Effector CD4-positive, alpha-beta T cell (primary cell): ENCODE data around the gene ASB7.

ENCODE experiments used
- DNase-seq: peaks from one replicate; pipeline ENCODE4 v3.0.0-alpha.2; 2020

The ASB7 gene

GRCh38 chr15:100598655-100599054 is 3.7 kb upstream of the ASB7 start:
- no peak for DNase-seq

DNA sequence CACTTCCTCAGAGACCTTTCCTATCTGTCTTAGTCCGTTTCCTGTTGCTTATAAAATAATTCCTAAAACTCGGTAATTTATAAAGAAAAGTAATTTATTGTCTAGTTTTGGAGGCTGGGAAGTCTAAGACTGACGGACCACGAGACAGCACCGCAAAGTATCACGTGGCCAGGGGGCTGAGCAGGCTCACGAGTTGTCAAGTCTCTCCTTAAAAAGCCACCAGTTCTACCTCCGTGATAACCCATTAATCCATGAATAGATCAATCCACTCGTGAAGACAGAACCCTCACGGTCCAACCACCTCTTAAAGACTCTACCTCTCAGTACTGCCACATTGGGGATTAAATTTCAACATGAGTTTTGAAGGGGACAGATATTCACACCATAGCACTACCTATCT is 1.2 kb upstream of the ASB7 start:
- peak; percentile 38 for DNase-seq

- no peak for DNase-seq
Measured at GRCh38 chr15:100601617-100602063, 749 bp upstream of the ASB7 start.

DNA sequence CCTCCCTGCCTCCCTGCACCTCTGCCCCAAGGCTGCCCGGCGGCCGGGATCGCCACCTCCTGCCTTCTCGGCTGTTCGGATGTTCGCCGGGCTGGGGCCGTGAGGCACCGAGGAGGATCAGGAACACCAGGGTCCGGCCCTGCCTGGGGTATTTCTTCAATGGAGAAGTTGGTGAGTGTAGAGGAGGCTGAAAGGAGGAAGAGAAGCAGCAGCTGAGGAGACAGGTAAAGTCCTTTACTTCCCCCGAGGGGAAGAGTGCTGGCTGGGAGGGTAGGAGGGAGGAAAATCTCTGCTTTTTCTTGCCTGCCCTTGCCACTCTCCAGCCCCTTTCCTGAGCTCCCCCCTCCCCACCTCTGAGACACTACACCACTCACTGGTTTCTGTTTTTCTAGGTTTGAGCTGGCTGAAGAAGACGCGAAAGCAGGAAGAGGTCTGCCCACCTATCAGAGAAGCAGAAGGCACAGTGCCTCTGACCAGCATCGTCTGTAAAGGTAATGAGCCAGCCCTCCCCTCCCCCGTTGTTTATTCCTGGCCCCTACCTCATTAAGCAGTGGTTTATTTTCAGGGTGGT is 519 bp downstream of the ASB7 start:
- peak; percentile 19 for DNase-seq

DNA sequence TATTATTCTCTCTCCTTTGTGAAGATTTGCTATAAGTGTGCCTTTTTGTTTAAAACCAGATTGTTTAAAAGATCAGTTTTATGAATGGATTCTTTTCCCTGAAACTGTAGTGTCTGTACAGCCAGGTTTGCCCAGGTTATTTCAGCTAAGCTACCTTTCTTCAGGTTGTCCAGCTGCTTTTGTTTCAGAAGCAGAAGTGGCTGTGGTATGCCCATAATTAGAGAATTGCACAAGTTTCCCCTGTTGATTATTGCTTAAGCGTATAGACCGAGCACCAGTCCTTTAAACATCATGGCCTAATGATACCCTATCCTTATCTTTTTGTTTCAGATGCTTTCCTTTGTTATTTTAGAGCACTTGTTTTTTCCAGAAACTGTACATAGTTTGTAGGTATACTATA is 10.2 kb downstream of the ASB7 start:
- DNase-seq: no peak

GRCh38 chr15:100613208-100613607 is 10.8 kb downstream of the ASB7 start:
- DNase-seq: no peak

- DNase-seq: no peak
Measured at GRCh38 chr15:100614336-100614735, 11.9 kb downstream of the ASB7 start.

- no peak for DNase-seq
Measured at GRCh38 chr15:100614918-100615317, 12.5 kb downstream of the ASB7 start.

DNA sequence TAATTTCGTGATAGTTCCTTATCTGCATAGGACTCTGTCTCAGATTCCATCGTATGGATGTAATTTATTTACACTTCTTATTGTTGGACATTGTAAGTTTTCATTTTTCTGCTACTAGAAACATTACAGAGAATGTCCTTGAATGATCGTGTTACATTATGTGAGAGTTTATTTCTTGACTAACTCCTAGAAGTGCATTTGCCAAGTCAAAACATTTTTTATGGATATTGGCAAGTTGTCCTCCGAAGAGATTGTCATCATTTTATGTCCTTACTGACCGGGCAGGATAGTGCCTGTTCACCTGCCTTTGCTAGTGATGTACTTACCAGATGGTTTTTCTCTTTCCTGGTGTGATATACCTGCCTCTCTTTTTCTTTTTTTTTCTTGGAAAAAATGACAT is 13.4 kb downstream of the ASB7 start:
- DNase-seq: no peak

GRCh38 chr15:100616700-100617099 is 14.3 kb downstream of the ASB7 start:
- no peak for DNase-seq

DNA sequence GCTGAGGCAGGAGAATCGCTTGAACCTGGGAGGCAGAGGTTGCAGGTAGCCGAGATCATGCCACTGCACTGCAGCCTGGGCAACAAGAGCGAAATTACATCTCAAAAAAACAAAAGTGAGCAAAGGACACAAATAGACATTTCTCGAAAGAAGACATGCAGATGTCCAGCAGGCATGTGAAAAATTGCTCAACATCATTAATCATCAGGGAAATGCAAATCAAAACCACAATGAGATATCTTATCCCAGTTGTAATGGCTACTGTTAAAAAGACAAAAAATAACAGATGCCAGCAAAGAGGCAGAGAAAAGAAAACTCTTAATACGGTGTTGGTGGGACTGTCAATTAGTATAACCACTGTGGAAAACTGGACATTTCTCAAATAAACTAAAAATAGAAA is 20.9 kb downstream of the ASB7 start:
- DNase-seq: no peak

DNA sequence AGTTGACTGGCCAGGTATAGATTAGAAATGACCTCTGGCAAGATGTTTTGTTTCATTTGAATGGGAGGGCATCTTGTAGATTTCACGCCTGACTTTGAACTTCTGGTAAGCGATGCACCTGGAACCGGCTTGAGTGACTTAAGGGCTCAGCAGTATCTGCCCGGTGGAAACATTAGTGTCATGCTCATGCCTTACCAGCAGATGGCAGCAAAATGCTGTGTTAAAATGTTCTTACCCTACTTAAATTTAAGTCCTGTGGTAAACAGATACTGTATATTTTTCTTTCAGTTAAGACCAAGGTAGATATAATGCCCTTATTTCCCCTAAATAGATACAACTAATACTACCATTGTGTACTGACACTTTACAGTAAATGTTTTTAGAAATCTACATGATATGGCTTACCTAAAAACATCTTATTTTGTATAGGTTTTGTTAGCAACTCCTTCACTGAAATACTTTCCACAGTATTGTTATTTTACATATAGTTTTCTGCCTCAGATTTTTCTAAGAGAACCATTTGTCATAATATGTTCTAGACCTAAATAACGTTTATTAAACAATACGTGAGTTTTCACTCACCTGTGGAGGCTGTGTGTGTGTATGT is 25.5 kb downstream of the ASB7 start:
- peak; percentile 60 for DNase-seq

GRCh38 chr15:100628746-100629145 is 26.4 kb downstream of the ASB7 start:
- no peak for DNase-seq

- DNase-seq: no peak
Measured at GRCh38 chr15:100631831-100632230, 29.4 kb downstream of the ASB7 start.

- DNase-seq: no peak
Measured at GRCh38 chr15:100633763-100634075, 31.3 kb downstream of the ASB7 start.

DNA sequence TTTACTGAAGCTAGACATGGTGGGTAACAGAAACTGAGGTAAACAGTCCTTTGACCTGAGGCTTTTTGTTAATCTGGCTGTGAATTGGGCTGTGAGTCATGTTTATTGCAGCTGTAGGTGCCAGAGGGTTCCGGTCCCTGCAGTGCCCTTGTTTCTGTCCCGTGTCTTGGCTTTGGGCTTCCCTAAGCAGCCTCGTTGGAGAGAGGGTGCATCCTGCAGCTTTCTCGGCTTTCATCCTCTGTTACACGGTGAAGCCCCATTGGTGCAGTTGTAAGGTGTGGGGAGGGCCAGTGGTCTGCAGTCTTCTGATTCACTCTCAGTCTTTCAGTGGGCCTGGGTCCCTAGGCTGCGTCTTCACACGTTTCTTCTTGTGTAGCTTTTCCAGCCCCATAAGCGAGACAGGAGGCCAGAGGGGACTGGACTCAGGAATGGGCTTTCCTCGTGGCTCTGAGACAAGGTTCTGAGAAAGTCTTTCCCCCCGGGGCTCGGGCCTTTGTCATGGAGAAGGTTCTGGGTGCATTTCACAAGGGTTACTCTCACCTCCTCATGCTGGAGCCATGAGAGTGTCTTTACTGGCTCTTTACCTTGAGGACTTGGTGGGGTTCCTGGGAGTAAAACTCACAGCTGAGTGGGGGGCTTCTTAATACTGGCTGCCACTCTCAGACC is 33.1 kb downstream of the ASB7 start:
- DNase-seq: no peak

DNA sequence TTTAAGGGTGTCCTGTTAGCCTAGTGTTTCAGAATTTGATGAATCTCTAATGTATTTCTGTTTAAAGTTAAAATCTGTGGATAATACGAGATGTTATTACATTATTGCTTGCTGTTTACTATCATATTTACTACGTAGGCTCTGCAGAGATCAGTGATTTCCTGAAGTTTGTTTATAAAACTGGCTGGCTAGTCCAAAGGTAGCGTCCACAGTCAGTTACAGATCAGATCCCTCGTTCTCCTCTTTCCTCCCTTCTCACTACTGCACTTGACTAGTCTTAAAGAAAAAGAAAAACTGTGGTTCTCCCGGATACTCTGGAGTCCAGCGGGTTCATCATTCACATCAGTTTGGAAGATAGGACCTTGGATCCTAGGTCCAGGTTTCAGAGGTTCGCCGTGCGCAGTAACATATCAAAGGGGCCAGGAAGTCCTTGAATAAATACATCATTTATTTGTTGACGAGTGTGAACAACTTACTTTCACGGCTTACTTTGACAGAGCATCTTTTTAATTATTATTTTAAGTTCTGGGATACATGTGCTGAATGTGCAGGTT is 35.9 kb downstream of the ASB7 start:
- no peak for DNase-seq

DNA sequence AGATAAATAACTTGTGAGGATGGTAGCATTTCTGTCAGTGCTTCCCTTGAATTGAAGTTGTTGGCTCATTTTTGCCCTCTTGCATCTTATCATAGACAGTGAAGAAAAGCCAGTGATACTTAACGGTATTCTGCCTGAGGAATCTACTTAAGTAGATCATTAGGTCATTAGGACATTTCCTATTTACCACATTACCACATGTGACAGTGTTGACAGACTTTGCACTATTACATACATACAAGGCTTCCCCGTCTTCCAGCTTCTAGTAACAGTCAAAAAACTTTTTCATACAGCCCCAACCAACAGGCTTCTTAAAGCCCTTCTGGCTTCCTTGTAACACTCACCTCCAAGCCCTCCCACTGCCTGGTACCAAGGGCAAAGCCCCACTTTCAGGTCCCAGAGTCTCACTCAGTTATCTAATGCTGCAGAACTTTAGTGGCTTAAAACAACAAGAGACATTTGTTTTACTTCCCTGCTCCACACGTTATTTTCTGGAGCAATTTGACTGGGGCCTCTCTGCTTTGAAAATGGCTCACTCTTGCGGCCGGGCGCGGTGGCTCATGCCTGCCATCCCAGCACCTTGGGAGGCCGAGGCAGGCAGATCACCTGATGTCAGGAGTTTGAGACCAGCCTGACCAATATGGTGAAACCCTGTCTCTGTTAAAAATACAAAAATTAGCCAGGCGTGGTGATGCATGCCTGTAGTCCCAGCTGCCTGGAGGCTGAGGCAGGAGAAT is 40.0 kb downstream of the ASB7 start:
- DNase-seq: no peak

- no peak for DNase-seq
Measured at GRCh38 chr15:100642950-100643338, 40.6 kb downstream of the ASB7 start.

DNA sequence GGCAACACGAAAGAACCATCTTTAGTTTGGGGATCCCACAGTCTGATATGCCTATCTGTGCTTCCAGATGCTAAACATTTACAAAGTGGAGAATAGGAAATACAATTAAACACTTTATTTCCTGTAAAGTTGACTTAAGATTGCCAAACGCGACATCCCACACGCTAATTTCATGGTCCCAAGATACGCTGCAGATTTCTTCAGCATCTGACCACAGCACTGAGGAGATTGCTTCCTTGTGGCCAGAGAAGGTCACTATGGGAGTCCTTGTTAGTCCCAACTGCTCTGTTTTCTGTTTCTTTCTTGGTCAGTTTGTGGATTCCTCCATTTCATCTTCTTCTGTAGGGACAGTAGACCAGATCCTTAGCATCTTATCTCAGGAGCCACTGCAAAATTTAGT is 43.3 kb downstream of the ASB7 start:
- no peak for DNase-seq

GRCh38 chr15:100648951-100649350 is 46.6 kb downstream of the ASB7 start:
- DNase-seq: no peak

DNA sequence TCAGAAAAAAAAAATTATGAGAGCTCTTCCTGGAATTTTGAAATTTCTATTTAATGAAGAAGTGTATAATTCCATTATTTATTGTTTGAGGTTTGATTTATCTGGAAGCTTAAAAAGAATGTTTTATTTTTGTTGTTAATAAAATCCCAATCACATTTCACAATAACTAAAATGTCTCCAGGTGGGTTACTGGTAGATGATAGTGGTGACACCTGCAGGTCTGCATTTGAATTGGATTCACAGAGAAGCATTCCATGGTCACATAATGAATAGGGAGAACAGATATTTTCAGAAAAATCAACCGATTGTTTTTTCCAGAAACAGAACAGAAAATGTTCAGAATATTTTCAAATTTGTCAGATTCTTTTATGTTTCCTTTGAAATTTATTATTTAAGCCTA is 48.3 kb downstream of the ASB7 start:
- no peak for DNase-seq

DNA sequence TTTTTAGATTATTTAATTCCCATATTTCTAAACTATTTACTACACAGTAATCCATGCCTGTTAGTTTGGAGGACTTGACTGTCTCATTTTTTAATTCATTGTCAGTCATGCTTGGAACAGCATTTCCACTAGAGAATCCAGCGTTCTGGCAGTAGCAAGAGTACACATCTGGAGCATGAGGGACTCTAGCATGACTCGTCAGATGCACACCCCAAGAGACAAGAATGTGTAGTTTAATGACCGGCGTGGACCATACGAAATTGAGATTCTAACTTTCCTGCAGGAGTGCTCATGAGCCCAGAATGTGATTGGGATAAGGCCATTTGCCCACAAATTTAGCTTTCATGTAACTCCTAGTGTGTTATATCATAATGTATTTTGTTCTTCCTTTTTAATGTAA is 48.9 kb downstream of the ASB7 start:
- no peak for DNase-seq

DNA sequence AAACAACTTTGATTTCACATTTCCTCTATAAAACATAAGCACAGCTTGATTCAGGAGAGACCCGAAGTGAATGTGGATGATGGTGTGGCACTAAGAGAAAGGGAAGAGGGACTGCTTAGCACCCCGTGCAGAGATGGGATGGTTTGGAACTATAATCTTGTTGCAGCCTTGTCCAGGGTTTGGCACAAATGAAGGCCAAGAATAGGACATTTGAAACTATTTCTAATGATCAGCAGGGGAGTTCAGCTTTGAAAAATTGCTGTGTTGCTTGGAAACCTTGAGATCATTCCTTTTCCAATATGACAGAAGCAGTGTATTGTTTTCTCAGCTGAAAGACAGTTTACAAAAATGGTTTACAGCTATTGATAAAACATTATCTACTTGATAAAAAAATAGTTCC is 49.7 kb downstream of the ASB7 start:
- no peak for DNase-seq
